ENCODE measurements around the gene CNPY2.
"Not testable (repeated sequence)": the region's sequence is repeated elsewhere in the genome, so short reads cannot be mapped to it uniquely, and the experiment has no call there.

Gene CNPY2

DNA sequence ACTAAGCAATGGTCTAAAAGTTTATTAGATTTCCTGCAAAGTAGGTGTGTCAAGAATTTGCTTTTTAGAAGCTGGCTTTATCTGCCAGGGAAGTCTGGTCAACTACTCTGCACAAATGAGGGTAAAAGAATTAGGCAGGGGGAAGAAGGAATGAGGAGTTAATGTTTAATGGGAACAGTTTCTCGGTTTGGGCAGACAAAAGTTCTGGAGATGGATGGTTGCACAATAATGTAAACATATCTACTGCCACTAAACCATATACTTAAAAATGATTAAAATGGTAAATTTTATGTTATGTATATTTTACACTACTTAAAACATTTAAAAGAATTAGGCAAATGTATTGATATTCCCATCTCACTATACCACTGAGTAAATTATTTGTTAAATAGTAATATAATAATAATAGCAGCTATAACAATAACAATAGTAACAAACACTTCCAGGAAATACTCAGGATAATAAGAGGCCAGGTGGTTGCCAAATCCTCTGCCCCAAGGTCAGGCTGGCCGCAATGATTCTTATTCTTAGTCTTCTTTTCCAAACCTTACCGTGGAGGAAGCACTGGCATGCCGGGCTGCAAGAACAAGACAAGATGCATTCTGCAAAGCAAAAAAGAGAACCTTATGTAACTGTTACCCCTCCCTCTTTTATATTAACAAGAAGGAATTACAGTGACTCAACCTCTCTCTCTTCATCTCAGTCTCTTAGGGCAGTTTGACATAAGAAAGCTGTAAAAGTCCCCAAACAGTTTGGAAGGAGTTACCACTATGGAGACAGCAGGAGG, 29.6 kb downstream of the CNPY2 start:
- Histone ChIP-seq H3K27me3 (ENCODE audit: insufficient read depth, low read length) (no peaks in the 10 kb centered on the region), H3K36me3 (ENCODE audit: insufficient read depth, low read depth, low read length) (peaks cover 60% of the 10 kb centered on the region), H3K4me3 (ENCODE audit: low read length) (no peak overlapping the region), H3K9ac (ENCODE audit: low read depth, low read length) (no peak overlapping the region), H3K27ac (ENCODE audit: low read length) (no peak overlapping the region), H3K9me3 (ENCODE audit: insufficient read depth, low read depth, low read length) (no peaks in the 10 kb centered on the region), H3K4me1 (ENCODE audit: insufficient read depth, low read length) (peaks cover 4% of the 10 kb centered on the region)

DNA sequence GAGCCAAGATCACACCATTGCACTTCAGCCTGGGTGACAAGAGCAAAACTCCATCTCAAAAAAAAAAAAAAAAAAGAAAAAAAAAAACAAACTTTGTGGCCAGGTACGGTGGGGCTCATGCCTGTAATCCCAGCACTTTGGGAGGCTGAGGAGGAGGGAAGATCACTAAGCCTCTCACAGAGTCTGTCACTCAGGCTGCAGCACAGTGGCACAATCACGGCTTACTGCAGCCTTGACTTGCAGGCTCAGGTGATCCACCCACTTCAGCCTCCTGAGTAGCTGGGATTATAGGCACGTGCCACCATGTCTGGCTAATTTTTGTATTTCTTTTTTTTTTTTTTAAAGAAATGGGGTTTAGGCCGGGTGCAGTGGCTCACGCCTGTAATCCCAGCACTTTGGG, 31.5 kb downstream of the CNPY2 start:
- not testable (repeated sequence) for H3K4me3 ChIP-seq (ENCODE audit: low read length)
- peaks cover 70% of the 10 kb centered on the region for H3K36me3 ChIP-seq (ENCODE audit: insufficient read depth, low read depth, low read length)

DNA sequence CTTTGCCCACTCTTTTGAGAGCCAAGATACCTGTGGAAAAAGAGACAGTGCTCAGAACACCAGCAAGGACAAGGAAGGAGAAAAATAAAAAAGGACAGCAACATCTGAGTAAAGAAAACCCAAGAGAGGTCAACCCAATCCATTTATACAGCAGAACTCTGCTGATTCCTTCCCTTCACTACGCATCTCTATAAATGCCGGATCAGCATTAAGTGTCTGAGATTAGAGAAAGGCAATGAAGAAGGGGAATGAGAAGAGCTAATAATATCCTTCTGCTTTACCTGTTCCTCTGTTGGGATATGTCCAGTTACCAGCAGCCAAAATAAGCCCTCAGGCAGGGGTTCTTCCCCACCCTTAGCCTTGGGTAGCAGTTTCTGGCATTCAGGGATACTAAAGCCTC, 33.2 kb downstream of the CNPY2 start:
- Histone ChIP-seq H3K9me3 (ENCODE audit: insufficient read depth, low read depth, low read length) (no peaks in the 10 kb centered on the region), H3K27me3 (ENCODE audit: insufficient read depth, low read length) (no peaks in the 10 kb centered on the region), H3K4me1 (ENCODE audit: insufficient read depth, low read length) (peaks cover 4% of the 10 kb centered on the region), H3K36me3 (ENCODE audit: insufficient read depth, low read depth, low read length) (peaks cover 79% of the 10 kb centered on the region), H3K27ac (ENCODE audit: low read length) (no peak overlapping the region), H3K4me3 (ENCODE audit: low read length) (no peak overlapping the region), H3K9ac (ENCODE audit: low read depth, low read length) (no peak overlapping the region)

More for the DNA sequence above, 31.5 kb downstream of the CNPY2 start:
- H3K4me1 ChIP-seq (ENCODE audit: insufficient read depth, low read length); H3K9ac ChIP-seq (ENCODE audit: low read depth, low read length); H3K27ac ChIP-seq (ENCODE audit: low read length); H3K9me3 ChIP-seq (ENCODE audit: insufficient read depth, low read depth, low read length); H3K27me3 ChIP-seq (ENCODE audit: insufficient read depth, low read length): not testable (repeated sequence)

DNA sequence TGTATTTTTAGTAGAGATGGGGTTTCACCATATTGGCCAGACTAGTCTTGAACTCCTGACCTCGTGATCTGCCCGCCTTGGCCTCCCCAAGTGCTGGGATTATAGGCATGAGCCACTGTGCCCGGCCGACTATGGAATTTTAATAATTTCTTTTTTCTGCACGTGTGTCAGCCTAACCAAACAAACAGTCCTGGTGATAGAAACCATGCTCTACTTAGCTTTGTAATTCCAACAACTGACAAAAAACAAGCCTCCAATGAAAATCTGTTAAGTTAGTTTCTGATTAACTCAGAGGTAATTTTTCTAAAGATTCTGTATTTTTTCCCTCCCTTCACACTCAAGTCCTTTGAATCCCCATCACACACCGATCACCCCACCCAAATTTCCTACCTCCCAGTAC, 33.8 kb downstream of the CNPY2 start:
- Histone ChIP-seq H3K27ac (ENCODE audit: low read length) (no peak overlapping the region), H3K9me3 (ENCODE audit: insufficient read depth, low read depth, low read length) (no peaks in the 10 kb centered on the region), H3K27me3 (ENCODE audit: insufficient read depth, low read length) (no peaks in the 10 kb centered on the region), H3K4me1 (ENCODE audit: insufficient read depth, low read length) (peaks cover 4% of the 10 kb centered on the region), H3K36me3 (ENCODE audit: insufficient read depth, low read depth, low read length) (peaks cover 81% of the 10 kb centered on the region), H3K4me3 (ENCODE audit: low read length) (no peak overlapping the region), H3K9ac (ENCODE audit: low read depth, low read length) (no peak overlapping the region)

DNA sequence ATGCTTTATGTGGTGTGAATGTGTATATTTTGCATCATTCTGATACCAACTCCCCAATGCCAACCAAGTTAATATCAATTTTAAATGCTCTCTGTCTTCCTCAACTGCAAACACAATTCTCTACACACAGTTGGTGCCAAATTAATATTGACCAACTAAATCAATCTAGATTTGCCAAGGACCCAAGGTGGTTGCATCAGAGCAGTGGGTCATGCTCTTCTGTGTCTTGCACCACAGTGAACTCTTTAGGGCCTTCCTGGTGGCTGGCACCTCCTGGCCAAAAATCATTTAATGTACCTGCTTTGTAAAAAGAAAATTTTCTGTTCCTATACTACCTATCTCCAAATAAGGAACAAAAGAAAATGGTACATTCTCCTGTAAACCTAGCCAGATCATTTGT, 34.9 kb downstream of the CNPY2 start:
- H3K4me3 ChIP-seq (ENCODE audit: low read length), result no peak overlapping the region
- H3K36me3 ChIP-seq (ENCODE audit: insufficient read depth, low read depth, low read length), result peaks cover 89% of the 10 kb centered on the region
- no peaks in the 10 kb centered on the region for H3K27me3 ChIP-seq (ENCODE audit: insufficient read depth, low read length)
- H3K27ac ChIP-seq (ENCODE audit: low read length), result no peak overlapping the region
- H3K9ac ChIP-seq (ENCODE audit: low read depth, low read length), result no peak overlapping the region
- H3K9me3 ChIP-seq (ENCODE audit: insufficient read depth, low read depth, low read length), result no peaks in the 10 kb centered on the region
- H3K4me1 ChIP-seq (ENCODE audit: insufficient read depth, low read length), result no peaks in the 10 kb centered on the region

DNA sequence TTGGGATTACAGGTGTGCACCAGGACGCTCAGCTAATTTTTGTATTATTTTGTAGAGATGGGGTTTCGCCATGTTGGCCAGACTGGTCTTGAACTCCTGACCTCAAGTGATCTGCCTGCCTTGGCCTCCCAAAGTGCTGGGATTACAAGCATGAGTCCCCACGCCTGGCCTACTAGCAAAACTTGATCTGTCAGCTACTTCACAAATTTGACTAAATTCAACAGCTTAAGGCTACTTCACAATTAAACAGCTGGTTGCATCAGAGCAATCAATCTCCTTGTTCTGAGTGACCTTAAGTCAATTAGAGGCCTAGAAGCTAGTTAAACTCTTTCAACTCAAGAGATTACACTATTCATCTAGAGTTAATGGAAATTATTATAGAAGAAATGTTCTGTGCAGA, 36.9 kb downstream of the CNPY2 start:
- Histone ChIP-seq H3K4me1 (ENCODE audit: insufficient read depth, low read length) (no peaks in the 10 kb centered on the region), H3K36me3 (ENCODE audit: insufficient read depth, low read depth, low read length) (peaks cover 94% of the 10 kb centered on the region), H3K4me3 (ENCODE audit: low read length) (no peak overlapping the region)

DNA sequence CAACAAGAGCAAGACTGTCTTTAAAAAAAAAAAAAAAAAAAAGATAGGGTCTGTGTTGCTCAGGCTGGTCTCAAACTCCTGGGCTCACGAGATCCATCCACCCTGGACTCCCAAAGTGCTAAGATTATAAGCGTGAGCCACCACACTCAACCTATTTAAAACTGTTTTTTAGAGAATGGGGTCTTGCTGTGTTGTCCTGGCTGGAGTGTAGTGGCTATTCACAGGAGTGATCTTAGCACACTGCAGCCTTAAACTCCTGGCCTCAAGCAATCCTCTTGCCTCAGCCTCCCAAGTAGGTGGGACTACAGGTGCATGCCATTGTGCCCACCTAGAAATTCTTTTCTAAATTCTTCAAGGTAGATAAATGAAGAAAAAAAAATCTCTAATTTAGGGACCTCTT, 41.5 kb downstream of the CNPY2 start:
- Histone ChIP-seq H3K9ac (ENCODE audit: low read depth, low read length) (no peak overlapping the region), H3K4me1 (ENCODE audit: insufficient read depth, low read length) (no peaks in the 10 kb centered on the region), H3K9me3 (ENCODE audit: insufficient read depth, low read depth, low read length) (no peaks in the 10 kb centered on the region), H3K36me3 (ENCODE audit: insufficient read depth, low read depth, low read length) (peaks cover 93% of the 10 kb centered on the region), H3K4me3 (ENCODE audit: low read length) (no peak overlapping the region), H3K27me3 (ENCODE audit: insufficient read depth, low read length) (no peaks in the 10 kb centered on the region), H3K27ac (ENCODE audit: low read length) (no peak overlapping the region)

More for the DNA sequence above, 36.9 kb downstream of the CNPY2 start:
- Histone ChIP-seq H3K9ac (ENCODE audit: low read depth, low read length) (no peak overlapping the region), H3K27me3 (ENCODE audit: insufficient read depth, low read length) (no peaks in the 10 kb centered on the region), H3K9me3 (ENCODE audit: insufficient read depth, low read depth, low read length) (no peaks in the 10 kb centered on the region), H3K27ac (ENCODE audit: low read length) (no peak overlapping the region)

DNA sequence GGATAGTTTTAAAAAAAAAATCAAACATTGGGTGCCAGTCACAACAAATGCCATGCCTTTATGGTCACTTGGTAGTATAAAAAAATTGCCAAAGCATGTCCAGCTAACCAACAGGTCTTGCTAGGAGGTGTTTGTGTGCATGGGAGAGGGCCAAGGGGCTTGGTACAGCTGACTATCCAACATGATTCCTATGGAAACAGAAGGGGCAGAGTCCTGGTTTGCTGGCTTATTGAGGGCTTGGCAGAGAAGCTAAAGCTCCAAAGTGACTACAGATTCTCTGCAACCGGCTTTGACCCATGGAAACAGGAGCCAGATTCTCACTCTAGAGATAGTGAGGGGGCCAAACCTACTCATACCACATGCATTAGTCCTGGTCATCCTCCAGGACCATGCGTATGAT, 43.3 kb downstream of the CNPY2 start:
- not testable (repeated sequence) for H3K27me3 ChIP-seq (ENCODE audit: insufficient read depth, low read length); H3K4me1 ChIP-seq (ENCODE audit: insufficient read depth, low read length); H3K9ac ChIP-seq (ENCODE audit: low read depth, low read length); H3K27ac ChIP-seq (ENCODE audit: low read length); H3K4me3 ChIP-seq (ENCODE audit: low read length); H3K9me3 ChIP-seq (ENCODE audit: insufficient read depth, low read depth, low read length)
- H3K36me3 ChIP-seq (ENCODE audit: insufficient read depth, low read depth, low read length), result peaks cover 78% of the 10 kb centered on the region

DNA sequence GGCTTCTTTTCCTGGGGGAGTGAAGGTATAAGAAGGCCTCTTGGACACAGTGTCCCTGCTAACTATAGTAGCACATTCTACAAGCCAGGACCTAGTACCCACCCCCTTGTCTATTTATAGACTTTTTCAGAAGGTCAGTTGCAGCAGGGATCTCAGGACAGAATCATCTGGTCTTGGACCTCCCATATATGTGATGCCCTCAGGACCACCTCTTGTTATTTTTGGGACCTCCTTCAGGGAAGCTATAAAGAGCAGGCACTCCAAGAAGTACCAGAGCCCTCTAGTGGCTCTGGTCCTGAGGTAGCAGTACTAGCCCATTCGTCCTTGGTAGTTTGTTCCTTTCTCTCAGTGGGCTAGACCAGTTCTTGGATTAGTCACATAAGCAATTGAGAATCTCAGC, 44.8 kb downstream of the CNPY2 start:
- no peaks in the 10 kb centered on the region for H3K27me3 ChIP-seq (ENCODE audit: insufficient read depth, low read length)
- H3K9me3 ChIP-seq (ENCODE audit: insufficient read depth, low read depth, low read length), result no peaks in the 10 kb centered on the region
- peaks cover 4% of the 10 kb centered on the region; the same call in 1 of the 2 replicates for H3K4me1 ChIP-seq (ENCODE audit: insufficient read depth, low read length)
- no peak overlapping the region for H3K9ac ChIP-seq (ENCODE audit: low read depth, low read length)
- H3K36me3 ChIP-seq (ENCODE audit: insufficient read depth, low read depth, low read length), result peaks cover 68% of the 10 kb centered on the region
- no peak overlapping the region for H3K27ac ChIP-seq (ENCODE audit: low read length)
- no peak overlapping the region for H3K4me3 ChIP-seq (ENCODE audit: low read length)

DNA sequence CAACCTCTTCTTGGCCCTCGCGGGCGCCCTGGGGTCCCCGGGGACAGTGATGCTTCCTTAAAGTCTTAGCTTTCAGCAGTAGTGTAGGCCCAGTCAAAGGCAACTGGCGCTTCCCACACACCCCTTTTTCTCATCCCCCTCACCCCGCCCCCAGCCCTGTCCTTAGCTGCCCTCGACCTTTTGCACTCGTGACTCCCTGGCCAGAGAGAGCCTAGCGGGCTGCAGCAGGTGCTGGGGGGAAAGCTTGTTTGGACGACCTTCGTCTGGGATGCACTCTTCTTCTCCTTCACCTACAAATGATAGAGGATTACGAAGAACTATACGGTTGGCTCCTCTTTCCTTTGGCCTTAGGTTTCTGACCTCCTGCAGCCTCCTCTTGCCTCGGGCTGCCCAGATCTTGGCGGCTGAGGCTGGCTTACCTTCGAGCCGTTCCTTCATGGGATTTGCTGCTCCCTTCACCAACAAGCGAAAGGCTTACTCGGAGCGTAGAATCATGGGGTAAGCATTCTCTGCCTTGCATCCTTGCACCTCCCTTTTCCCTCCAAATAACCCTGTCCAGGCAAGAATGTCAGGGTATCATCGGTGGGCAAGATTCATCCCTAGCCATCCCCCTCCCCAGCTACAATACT, 48.2 kb downstream of the CNPY2 start:
- Histone ChIP-seq H3K36me3 (ENCODE audit: insufficient read depth, low read depth, low read length) (peaks cover 35% of the 10 kb centered on the region), H3K27me3 (ENCODE audit: insufficient read depth, low read length) (no peaks in the 10 kb centered on the region), H3K4me1 (ENCODE audit: insufficient read depth, low read length) (peaks cover 4% of the 10 kb centered on the region; the same call in 1 of the 2 replicates), H3K4me3 (ENCODE audit: low read length) (peak overlapping the region; percentile 96), H3K9ac (ENCODE audit: low read depth, low read length) (peak overlapping the region; percentile 84; the same call in 1 of the 2 replicates), H3K27ac (ENCODE audit: low read length) (no peak overlapping the region), H3K9me3 (ENCODE audit: insufficient read depth, low read depth, low read length) (no peaks in the 10 kb centered on the region)

DNA sequence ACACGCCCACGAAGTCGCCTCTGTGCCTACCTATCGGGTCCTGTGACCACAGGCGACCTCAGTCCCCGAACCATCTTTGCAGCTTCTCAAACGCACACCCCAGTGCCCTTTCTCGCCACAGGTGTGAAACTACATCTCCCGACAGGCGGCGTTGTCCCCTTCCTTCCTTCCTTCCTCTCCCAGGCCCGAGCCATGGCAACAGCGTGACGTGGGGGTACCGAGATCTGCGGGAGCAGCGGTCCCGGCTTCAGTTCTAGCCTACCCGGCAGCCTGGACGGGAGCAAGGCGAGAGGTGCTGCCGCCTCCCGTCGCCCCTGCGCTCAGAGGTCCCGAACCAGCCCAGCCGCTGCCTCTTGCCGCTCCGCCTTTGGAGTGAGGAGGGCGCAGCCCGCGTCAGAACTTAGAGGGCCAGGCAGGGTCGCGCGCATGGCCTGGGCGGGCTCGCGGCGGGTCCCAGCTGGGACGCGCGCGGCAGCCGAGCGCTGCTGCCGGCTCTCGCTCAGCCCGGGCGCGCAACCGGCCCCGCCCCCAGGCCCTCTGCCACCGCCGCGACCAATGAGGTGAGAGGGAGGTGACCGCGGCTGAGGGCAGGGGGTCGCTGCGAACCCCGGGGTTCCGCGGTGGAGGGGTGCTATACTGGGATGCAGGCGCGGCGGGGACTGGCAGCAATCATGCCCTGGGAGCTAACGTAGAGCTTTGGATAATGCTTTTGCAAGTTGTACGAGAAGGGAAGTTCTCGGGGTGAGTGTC, 48.9 kb downstream of the CNPY2 start, which contains the start of gene COQ10A:
Gene COQ10A (plus strand): TSS at position 250 of the 750 bp plus-strand sequence. CDS start 177 bp downstream, at position 427.
- peak within 1 kb of the TSS; percentile 96 for H3K4me3 ChIP-seq (ENCODE audit: low read length)
- no peaks in the 10 kb centered on the region for H3K9me3 ChIP-seq (ENCODE audit: insufficient read depth, low read depth, low read length)
- peaks cover 28% of the 10 kb centered on the region for H3K36me3 ChIP-seq (ENCODE audit: insufficient read depth, low read depth, low read length)
- peak within 1 kb of the TSS; percentile 84; the same call in 1 of the 2 replicates for H3K9ac ChIP-seq (ENCODE audit: low read depth, low read length)
- H3K27ac ChIP-seq (ENCODE audit: low read length), result no peak within 1 kb of the TSS
- peaks cover 4% of the 10 kb centered on the region; the same call in 1 of the 2 replicates for H3K4me1 ChIP-seq (ENCODE audit: insufficient read depth, low read length)
- no peaks in the 10 kb centered on the region for H3K27me3 ChIP-seq (ENCODE audit: insufficient read depth, low read length)

All from iPS-20b (cell line).